Measurements from ENCODE around the gene GPANK1. TPM values are rescaled to one million over a fixed set of nuclear protein-coding genes. Genes with fewer than 3 reads are reported as not detected.

GPANK1 gene
- total RNA-seq, 1 experiment from 2014 or later: 32.0 TPM

- POLR2A ChIA-PET (ENCODE audit: low non-redundant PET): interaction anchor here (0.6 kb wide), 1 partner anchor 86 kb away, joined by 3 read pairs; no protein-coding TSS in a partner anchor
- intact Hi-C loops (cut with micrococcal nuclease; ENCODE audit: unreplicated experiment): loop anchor here (5.0 kb wide), 1 partner anchor 42 kb away; the partner anchor contains the start of genes C6orf47 and GPANK1
- no TSS peak for BruUV-seq (replicated peaks)
Measured at GRCh38 chr6:31620586-31621319, 44.0 kb downstream of the GPANK1 start, which contains the start of gene PRRC2A. TSS of gene PRRC2A (plus strand) at chr6:31620715. CDS start at chr6:31622790, 2,075 bp downstream.

GRCh38 chr6:31619805-31620585 is 44.8 kb downstream of the GPANK1 start:
- peak; percentile 100 for DNase-seq (ENCODE audit: low spot score)
- peak overlapping the region; percentile 76 for H3K4me3 ChIP-seq (ENCODE audit: low read depth, low read length, poor library complexity, severe bottlenecking)
- POLR2A ChIA-PET (ENCODE audit: low non-redundant PET): interaction anchor here (0.6 kb wide), 2 partner anchors 85 to 1575 kb away, joined by 3 read pairs; no protein-coding TSS in a partner anchor
- peaks cover 18% of the 10 kb centered on the region for H3K4me1 ChIP-seq (ENCODE audit: insufficient read depth, low read length, poor library complexity, severe bottlenecking)
- H3K27ac ChIP-seq (ENCODE audit: low read depth, low read length, poor library complexity, severe bottlenecking): peak overlapping the region; percentile 99
- intact Hi-C loops (cut with micrococcal nuclease; ENCODE audit: unreplicated experiment): loop anchor here (5.0 kb wide), 1 partner anchor 42 kb away; the partner anchor contains the start of genes C6orf47 and GPANK1
- H3K9me3 ChIP-seq (ENCODE audit: low read depth, low read length, poor library complexity, severe bottlenecking): no peaks in the 10 kb centered on the region
- peaks cover 35% of the 10 kb centered on the region for H3K36me3 ChIP-seq (ENCODE audit: insufficient read depth, low read length, poor library complexity, severe bottlenecking)
- CTCF ChIA-PET: interaction anchor here (0.7 kb wide), 1 partner anchor 43 kb away, joined by 7 read pairs; no protein-coding TSS in a partner anchor
- H3K27me3 ChIP-seq (replicated peaks; ENCODE audit: insufficient read depth, low read depth, low read length, poor library complexity): no peaks in the 10 kb centered on the region
- TSS peak; percentile 96 for BruUV-seq (replicated peaks)
- no peak for TF ChIP-seq CTCF (conservative IDR thresholded peaks at IDR 0.05; ENCODE audit: low read depth, low read length)
- TF ChIP-seq EZH2 (IDR thresholded peaks at IDR 0.05; ENCODE audit: borderline replicate concordance, low read depth, low read length, poor library complexity, severe bottlenecking): no peak

More at GRCh38 chr6:31620586-31621319, 44.0 kb downstream of the GPANK1 start, which contains the start of gene PRRC2A:
- H3K4me3 ChIP-seq (ENCODE audit: low read depth, low read length, poor library complexity, severe bottlenecking): peak within 1 kb of the TSS; percentile 76
- no peak for TF ChIP-seq EZH2 (IDR thresholded peaks at IDR 0.05; ENCODE audit: borderline replicate concordance, low read depth, low read length, poor library complexity, severe bottlenecking)
- no peak for TF ChIP-seq CTCF (conservative IDR thresholded peaks at IDR 0.05; ENCODE audit: low read depth, low read length)
- DNase-seq (ENCODE audit: low spot score): peak; percentile 87
- peaks cover 43% of the 10 kb centered on the region for H3K36me3 ChIP-seq (ENCODE audit: insufficient read depth, low read length, poor library complexity, severe bottlenecking)
- CTCF ChIA-PET: interaction anchor here (0.7 kb wide), 1 partner anchor 42 kb away, joined by 7 read pairs; no protein-coding TSS in a partner anchor
- peaks cover 12% of the 10 kb centered on the region for H3K4me1 ChIP-seq (ENCODE audit: insufficient read depth, low read length, poor library complexity, severe bottlenecking)
- H3K9me3 ChIP-seq (ENCODE audit: low read depth, low read length, poor library complexity, severe bottlenecking): no peaks in the 10 kb centered on the region
- H3K27ac ChIP-seq (ENCODE audit: low read depth, low read length, poor library complexity, severe bottlenecking): peak within 1 kb of the TSS; percentile 99
- no peaks in the 10 kb centered on the region for H3K27me3 ChIP-seq (replicated peaks; ENCODE audit: insufficient read depth, low read depth, low read length, poor library complexity)

GRCh38 chr6:31617010-31617409 is 47.8 kb downstream of the GPANK1 start:
- peaks cover 12% of the 10 kb centered on the region for H3K4me1 ChIP-seq (ENCODE audit: insufficient read depth, low read length, poor library complexity, severe bottlenecking)
- H3K4me3 ChIP-seq (ENCODE audit: low read depth, low read length, poor library complexity, severe bottlenecking): no peak overlapping the region
- intact Hi-C loops (cut with micrococcal nuclease; ENCODE audit: unreplicated experiment): no loop called here
- H3K9me3 ChIP-seq (ENCODE audit: low read depth, low read length, poor library complexity, severe bottlenecking): no peaks in the 10 kb centered on the region
- TF ChIP-seq CTCF (conservative IDR thresholded peaks at IDR 0.05; ENCODE audit: low read depth, low read length) (no peak), EZH2 (IDR thresholded peaks at IDR 0.05; ENCODE audit: borderline replicate concordance, low read depth, low read length, poor library complexity, severe bottlenecking) (no peak)
- no peak overlapping the region for H3K27ac ChIP-seq (ENCODE audit: low read depth, low read length, poor library complexity, severe bottlenecking)
- peaks cover 5% of the 10 kb centered on the region for H3K36me3 ChIP-seq (ENCODE audit: insufficient read depth, low read length, poor library complexity, severe bottlenecking)
- CTCF ChIA-PET: no interaction called here
- BruUV-seq (replicated peaks): no TSS peak
- POLR2A ChIA-PET (ENCODE audit: low non-redundant PET): no interaction called here
- DNase-seq (ENCODE audit: low spot score): no peak
- no peaks in the 10 kb centered on the region for H3K27me3 ChIP-seq (replicated peaks; ENCODE audit: insufficient read depth, low read depth, low read length, poor library complexity)

Measured in A673 (cell line).